GM12875 (cell line): ENCODE results near the gene PRMT7.

Experiments used
- H3K4me3 ChIP-seq: one replicate; pipeline ENCODE4 v1.5.1; 2011; ENCODE audit warnings: low read depth, low read length, control low read depth
- CTCF ChIP-seq: IDR thresholded peaks from 2 replicates; pipeline ENCODE4 v1.5.1; 2011; ENCODE audit warnings: low read depth, mild to moderate bottlenecking, control low read depth, inconsistent platforms, low read length, moderate library complexity, borderline replicate concordance; ENCODE audit not compliant: insufficient read depth

Gene PRMT7

GRCh38 chr16:68348639-68349445, 38.0 kb downstream of the PRMT7 start:
- no peak for TF ChIP-seq CTCF
- no peak overlapping the region for H3K4me3 ChIP-seq

- no peak for TF ChIP-seq CTCF
Observed at GRCh38 chr16:68349838-68350410, 39.1 kb downstream of the PRMT7 start.

DNA sequence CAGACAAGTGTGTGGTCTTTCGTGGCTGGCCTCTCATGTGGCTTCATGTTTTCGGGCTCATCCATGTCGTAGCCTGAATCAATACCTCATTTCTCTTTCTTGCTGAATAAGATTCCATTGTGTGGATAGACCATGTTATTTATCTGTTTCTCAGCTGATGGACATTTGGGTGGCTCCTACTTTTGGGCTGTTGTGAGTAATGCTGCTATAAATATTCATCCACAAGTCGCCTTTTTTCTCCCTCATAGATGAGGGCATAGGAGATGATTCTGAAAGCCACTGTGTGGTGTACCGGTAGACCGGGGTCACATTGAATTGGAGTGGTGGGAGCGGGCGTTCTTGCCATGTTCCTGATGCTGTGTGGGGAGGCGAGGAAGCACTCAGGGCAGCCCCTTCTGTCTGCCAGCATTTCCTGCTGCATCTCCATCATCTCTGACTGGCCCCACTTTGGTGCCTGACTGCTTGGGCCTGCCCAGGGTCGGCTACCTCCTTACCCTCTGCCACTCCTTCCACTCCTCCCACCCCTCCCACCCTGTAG, 40.1 kb downstream of the PRMT7 start:
- TF ChIP-seq CTCF: no peak
- no peak overlapping the region for H3K4me3 ChIP-seq

More at GRCh38 chr16:68349838-68350410, 39.1 kb downstream of the PRMT7 start:
- no peak overlapping the region for H3K4me3 ChIP-seq

- no peak for TF ChIP-seq CTCF
- H3K4me3 ChIP-seq: no peak overlapping the region
Observed at GRCh38 chr16:68351463-68351862, 40.6 kb downstream of the PRMT7 start.

GRCh38 chr16:68351991-68352431, 41.2 kb downstream of the PRMT7 start:
- TF ChIP-seq CTCF: no peak
- H3K4me3 ChIP-seq: no peak overlapping the region

- TF ChIP-seq CTCF: no peak
Observed at GRCh38 chr16:68353366-68353765, 42.5 kb downstream of the PRMT7 start.

More at GRCh38 chr16:68353366-68353765, 42.5 kb downstream of the PRMT7 start:
- no peak overlapping the region for H3K4me3 ChIP-seq
